Measurements from ENCODE around the gene AK2.
"Not testable (repeated sequence)": the region's sequence is repeated elsewhere in the genome, so short reads cannot be mapped to it uniquely, and the experiment has no call there.

The AK2 gene

GRCh38 chr1:32998997-32999396, 37.7 kb downstream of the AK2 start:
- DNase-seq (ENCODE audit: low spot score): no peak

GRCh38 chr1:32998064-32998463, 38.6 kb downstream of the AK2 start:
- DNase-seq (ENCODE audit: low spot score): no peak

DNA sequence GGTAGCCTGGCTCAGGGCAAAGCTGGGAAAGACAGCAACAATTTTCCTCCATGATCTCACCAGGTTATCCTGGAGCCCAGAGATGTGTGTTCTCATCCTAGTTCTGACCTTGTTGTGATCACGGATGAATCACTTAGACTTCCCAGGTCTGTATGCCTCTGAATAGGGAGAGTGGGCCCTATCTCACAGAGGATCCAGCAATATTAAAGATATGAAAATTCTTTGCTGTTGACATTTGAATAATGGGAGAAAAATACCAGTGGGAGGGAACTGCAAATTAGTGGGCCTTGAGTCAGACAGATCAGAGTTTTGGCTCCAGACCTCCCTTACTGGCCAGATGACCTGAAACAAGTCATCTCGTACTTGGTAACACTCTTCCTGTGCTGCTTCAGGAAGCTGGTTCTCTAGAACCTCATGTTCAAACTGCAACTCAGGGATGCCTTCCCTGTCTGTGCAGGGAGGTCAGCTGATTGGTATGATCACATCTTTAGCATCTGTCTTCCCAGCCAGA, 39.2 kb downstream of the AK2 start:
- no peak for DNase-seq (ENCODE audit: low spot score)

- DNase-seq (ENCODE audit: low spot score): not testable (repeated sequence)
Measured at GRCh38 chr1:32993324-32993636, 43.4 kb downstream of the AK2 start.

- peak; percentile 89 for DNase-seq (ENCODE audit: low spot score)
Measured at GRCh38 chr1:32992489-32993323, 44.0 kb downstream of the AK2 start.

DNA sequence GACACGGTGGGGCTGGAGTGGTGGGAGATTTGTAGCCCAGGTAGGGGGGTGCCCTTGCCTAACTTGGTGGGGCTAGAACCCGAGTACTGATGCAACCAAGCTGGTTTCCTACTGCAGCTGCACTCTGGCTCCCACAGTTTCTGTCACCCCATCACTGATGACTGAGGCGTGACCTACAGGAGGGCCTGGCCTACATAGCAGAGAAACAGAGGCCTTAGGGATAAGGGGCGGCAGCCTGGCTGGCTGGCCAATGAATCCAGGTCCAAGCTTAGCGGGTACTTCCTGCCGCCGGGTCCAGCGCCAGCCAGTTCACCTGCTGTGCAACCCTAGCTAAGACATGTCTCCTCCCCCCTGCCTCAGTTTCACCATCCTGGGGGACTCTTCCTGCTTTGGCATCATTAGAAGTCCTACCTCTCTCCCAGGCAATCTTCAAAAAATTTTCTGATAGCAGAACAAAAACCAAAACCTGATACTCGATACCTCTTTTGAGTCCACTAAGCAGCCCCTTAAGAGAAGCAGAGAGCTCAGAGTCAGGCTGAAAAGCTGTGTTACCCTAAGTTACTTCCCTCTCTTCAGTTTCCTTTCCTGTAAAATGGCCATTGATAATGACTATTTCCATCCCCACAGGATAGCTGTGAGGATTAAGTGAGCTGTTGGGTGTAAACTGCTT, 44.7 kb downstream of the AK2 start:
- DNase-seq (ENCODE audit: low spot score): no peak

DNA sequence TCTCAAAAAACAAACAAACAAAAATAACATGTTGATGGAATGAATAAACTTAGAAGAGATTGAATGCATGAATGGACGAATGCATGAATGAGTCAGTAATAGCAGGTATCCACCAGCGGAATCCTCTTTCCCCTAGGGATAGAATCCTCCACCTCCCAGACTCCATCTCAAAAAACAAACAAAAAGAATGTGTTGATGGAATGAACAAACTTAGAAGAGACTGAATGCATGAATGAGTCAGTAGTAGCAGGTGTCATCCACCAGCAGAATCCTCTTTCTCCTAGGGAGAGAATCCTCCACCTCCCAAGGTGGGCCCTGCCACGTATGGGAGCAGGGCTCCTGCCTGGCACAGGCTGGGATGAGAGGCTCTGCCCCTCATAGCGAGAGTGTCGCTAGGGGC, 45.3 kb downstream of the AK2 start:
- DNase-seq (ENCODE audit: low spot score): no peak

DNA sequence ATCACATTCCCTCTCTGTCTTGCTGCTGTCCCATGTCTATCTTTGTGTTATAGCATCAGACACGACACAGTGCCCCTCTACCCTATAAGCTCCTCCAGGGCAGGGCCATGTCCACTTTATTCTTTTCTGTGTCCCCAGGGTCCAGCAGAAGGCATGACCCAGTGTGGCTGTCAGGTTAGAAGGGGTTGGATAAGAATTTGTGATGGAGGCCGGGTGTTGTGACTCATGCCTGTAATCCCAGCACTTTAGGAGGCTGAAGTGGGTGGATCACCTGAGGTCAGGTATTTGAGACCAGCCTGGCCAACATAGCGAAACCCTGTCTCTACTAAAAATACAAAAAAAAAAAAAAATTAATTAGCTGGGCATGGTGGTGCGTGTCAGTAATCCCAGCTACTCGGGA, 45.8 kb downstream of the AK2 start:
- no peak for DNase-seq (ENCODE audit: low spot score)

- no peak for DNase-seq (ENCODE audit: low spot score)
Measured at GRCh38 chr1:32989160-32990050, 47.3 kb downstream of the AK2 start.

GRCh38 chr1:32988665-32989064, 48.0 kb downstream of the AK2 start:
- no peak for DNase-seq (ENCODE audit: low spot score)

DNA sequence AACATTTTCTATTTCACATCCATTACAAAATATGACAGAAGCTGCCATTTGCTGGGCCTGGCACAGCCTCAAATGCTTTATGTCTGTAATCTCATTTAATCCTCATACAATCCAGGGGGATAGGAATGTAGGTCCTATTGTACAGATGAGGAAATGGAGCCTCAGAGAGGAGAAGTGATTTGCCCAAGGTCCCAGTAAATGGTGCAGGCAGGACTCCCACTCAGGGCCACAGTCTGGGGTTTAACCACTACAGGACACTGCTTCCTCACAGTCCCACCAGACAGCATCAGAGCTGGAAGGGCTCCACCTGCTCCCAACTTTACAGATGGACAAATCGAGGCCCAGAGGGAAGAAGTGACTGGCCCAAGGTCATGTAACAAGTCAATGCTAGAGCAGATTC, 51.5 kb downstream of the AK2 start:
- no peak for DNase-seq (ENCODE audit: low spot score)

- DNase-seq (ENCODE audit: low spot score): peak; percentile 74
Measured at GRCh38 chr1:32984455-32985171, 52.1 kb downstream of the AK2 start.

- no peak for DNase-seq (ENCODE audit: low spot score)
Measured at GRCh38 chr1:32984090-32984454, 52.6 kb downstream of the AK2 start.

DNA sequence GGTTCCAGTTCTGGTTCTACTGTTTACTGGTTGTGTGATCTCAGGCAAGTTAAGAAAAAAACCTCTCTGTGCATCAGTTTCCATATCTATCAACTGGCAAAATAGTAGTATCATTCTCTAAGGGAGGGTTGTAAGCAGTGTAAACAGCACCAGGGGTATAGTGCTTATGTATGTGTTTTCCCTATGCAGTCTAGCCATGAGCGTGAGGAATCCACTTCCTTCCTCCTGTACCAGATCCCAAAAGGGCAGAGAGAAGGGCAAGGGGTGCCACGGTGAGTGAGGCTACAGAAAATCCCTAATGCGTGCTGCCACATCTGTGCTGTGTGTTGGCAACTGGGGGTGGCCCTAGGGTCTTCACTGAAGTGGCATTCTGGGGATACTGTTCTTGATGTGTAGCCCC, 53.7 kb downstream of the AK2 start:
- DNase-seq (ENCODE audit: low spot score): no peak

GRCh38 chr1:32981003-32981901, 55.4 kb downstream of the AK2 start:
- DNase-seq (ENCODE audit: low spot score): peak; percentile 41

- DNase-seq (ENCODE audit: low spot score): no peak
Measured at GRCh38 chr1:32980080-32980479, 56.6 kb downstream of the AK2 start.

- no peak for DNase-seq (ENCODE audit: low spot score)
Measured at GRCh38 chr1:32978854-32979253, 57.8 kb downstream of the AK2 start.

GRCh38 chr1:32977546-32978087, 59.1 kb downstream of the AK2 start:
- DNase-seq (ENCODE audit: low spot score): no peak

DNA sequence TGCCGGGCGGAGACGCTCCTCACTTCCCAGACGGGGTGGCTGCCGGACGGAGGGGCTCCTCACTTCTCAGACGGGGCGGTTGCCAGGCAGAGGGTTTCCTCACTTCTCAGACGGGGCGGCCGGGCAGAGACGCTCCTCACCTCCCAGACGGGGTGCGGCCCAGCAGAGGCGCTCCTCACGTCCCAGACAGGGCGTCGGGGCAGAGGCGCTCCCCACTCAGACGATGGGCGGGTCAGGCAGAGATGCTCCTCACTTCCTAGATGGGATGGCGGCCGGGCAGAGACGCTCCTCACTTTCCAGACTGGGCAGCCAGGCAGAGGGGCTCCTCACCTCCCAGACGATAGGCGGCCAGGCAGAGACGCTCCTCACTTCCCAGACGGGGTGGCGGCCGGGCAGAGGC, 61.6 kb downstream of the AK2 start:
- DNase-seq (ENCODE audit: low spot score): not testable (repeated sequence)

GRCh38 chr1:32973458-32973857, 63.2 kb downstream of the AK2 start:
- DNase-seq (ENCODE audit: low spot score): not testable (repeated sequence)
